Upper lobe of left lung (tissue), 6 donors: ENCODE data around the gene CYP4A22. TPM values are rescaled to one million over a fixed set of nuclear protein-coding genes. Genes with fewer than 3 reads are reported as not detected.

Experiments
- ATAC-seq, 2 donors: fragments of 200-7000 bp; cut with Tn5 transposase; one replicate each; pipeline ENCODE4 v1.9.1; 2022; ENCODE audit warnings: mild to moderate bottlenecking in 2 of 2, moderate library complexity in 2 of 2; ENCODE audit not compliant: low FRiP score in 2 of 2
- DNase-seq, 2 donors: peaks; one replicate each; pipeline ENCODE4 v3.0.0-alpha.2; 2019 to 2020
- H3K27ac ChIP-seq, 4 donors: fragments of 200-600 bp; sonication (generic); one replicate each; pipeline ENCODE4 v1.5.1; 2016 to 2019
- H3K27me3 ChIP-seq, 4 donors: fragments of 200-600 bp; sonication (generic); one replicate each; pipeline ENCODE4 v1.5.1; 2017 to 2019
- H3K36me3 ChIP-seq, 4 donors: fragments of 200-600 bp; sonication (generic); one replicate each; pipeline ENCODE4 v1.5.1; 2016 to 2019
- H3K4me1 ChIP-seq, 4 donors: fragments of 200-600 bp; sonication (generic); one replicate each; pipeline ENCODE4 v1.5.1; 2018 to 2019
- H3K4me3 ChIP-seq, 4 donors: fragments of 200-600 bp; sonication (generic); one replicate each; pipeline ENCODE4 v1.5.1; 2017 to 2019; ENCODE audit warnings: mild to moderate bottlenecking in 2 of 4, moderate library complexity in 1 of 4
- H3K9me3 ChIP-seq, 4 donors: fragments of 200-600 bp; sonication (generic); one replicate each; pipeline ENCODE4 v1.5.1; 2018 to 2019
- CTCF ChIP-seq, 6 experiments: fragments of 450-650 bp in 4 of 6; fragments of 200-600 bp in 2 of 6; sonication (generic) in 2 of 6; IDR thresholded peaks; one replicate each; pipeline ENCODE4 v1.5.1; 2016 to 2019; ENCODE audit warnings: antibody characterized with exemption in 6 of 6
- EP300 ChIP-seq, 4 donors: sonication (generic); formaldehyde crosslinking; IDR thresholded peaks; one replicate each; pipeline ENCODE4 v1.5.1; 2017; ENCODE audit warnings: antibody characterized with exemption in 4 of 4, control low read depth in 2 of 4
- POLR2A ChIP-seq, 4 donors: fragments of 450-650 bp; IDR thresholded peaks; one replicate each; pipeline ENCODE4 v1.5.1; 2016 to 2017; ENCODE audit warnings: antibody characterized with exemption in 4 of 4, mild to moderate bottlenecking in 2 of 4
- POLR2AphosphoS5 ChIP-seq, 2 donors: sonication (generic); formaldehyde crosslinking; IDR thresholded peaks; one replicate each; pipeline ENCODE4 v1.5.1; 2017; ENCODE audit warnings: antibody characterized with exemption in 2 of 2
- WGBS, 2 donors: methylation state at CpG; one replicate each; pipeline ENCODE4 v1.1.5; 2017 to 2018; 5-methylcytosine and 5-hydroxymethylcytosine counted together
- total RNA-seq, 6 donors: library from RNA; depleted of rRNA in 4 of 6; stranded (reverse); fragments of >200 nt in 4 of 6; gene quantifications; one replicate each; pipeline versions ENCODE4 v1.1.0 to v1.2.1, GENCODE V29; 2016 to 2021
- donor health status: DM: no; HTN: no; CAD: no; lungs with moderate emphysema.
- donor health status: DM: no; HTN: yes; CAD: no; lungs with severe emphysema.

CYP4A22 gene
- total RNA-seq, 6 donors from 2014 or later: 0.13 to 3.1 (median 1.6) TPM

- Histone ChIP-seq H3K27ac (peak overlapping the region in 1 of 4 donors; percentile 76), H3K36me3 (no peaks in the 10 kb centered on the region), H3K4me1 (peaks cover 12 to 23% (median 18%) of the 10 kb centered on the region in 4 donors), H3K4me3 (peak overlapping the region in 2 of 4 donors; percentile 47 to 49), H3K27me3 (no peaks in the 10 kb centered on the region), H3K9me3 (no peaks in the 10 kb centered on the region)
- no peak for DNase-seq
- no peak for ATAC-seq
- WGBS, 2 donors: 35 to 63% methylated on average over 2 to 3 of the region's 3 CpGs
- TF ChIP-seq POLR2AphosphoS5 (IDR thresholded peaks at IDR 0.05) (no peak), CTCF (IDR thresholded peaks at IDR 0.05) (no peak), POLR2A (IDR thresholded peaks at IDR 0.05) (no peak)
Measured at GRCh38 chr1:47179988-47180563, 42.8 kb downstream of the CYP4A22 start.

GRCh38 chr1:47180603-47181094, 43.4 kb downstream of the CYP4A22 start:
- WGBS, 2 donors: 60 to 62% methylated on average over 3 of the region's 3 CpGs
- H3K9me3 ChIP-seq: no peaks in the 10 kb centered on the region
- H3K4me1 ChIP-seq: peaks cover 9 to 17% (median 12%) of the 10 kb centered on the region in 4 donors
- DNase-seq (peak in 1 of 2 donors; percentile 55), ATAC-seq (no peak)
- H3K36me3 ChIP-seq: no peaks in the 10 kb centered on the region
- no peak overlapping the region for H3K27ac ChIP-seq
- TF ChIP-seq POLR2AphosphoS5 (IDR thresholded peaks at IDR 0.05) (no peak), POLR2A (IDR thresholded peaks at IDR 0.05) (no peak), CTCF (IDR thresholded peaks at IDR 0.05) (no peak), EP300 (IDR thresholded peaks at IDR 0.05) (no peak)
- no peaks in the 10 kb centered on the region for H3K27me3 ChIP-seq
- no peak overlapping the region for H3K4me3 ChIP-seq

DNA sequence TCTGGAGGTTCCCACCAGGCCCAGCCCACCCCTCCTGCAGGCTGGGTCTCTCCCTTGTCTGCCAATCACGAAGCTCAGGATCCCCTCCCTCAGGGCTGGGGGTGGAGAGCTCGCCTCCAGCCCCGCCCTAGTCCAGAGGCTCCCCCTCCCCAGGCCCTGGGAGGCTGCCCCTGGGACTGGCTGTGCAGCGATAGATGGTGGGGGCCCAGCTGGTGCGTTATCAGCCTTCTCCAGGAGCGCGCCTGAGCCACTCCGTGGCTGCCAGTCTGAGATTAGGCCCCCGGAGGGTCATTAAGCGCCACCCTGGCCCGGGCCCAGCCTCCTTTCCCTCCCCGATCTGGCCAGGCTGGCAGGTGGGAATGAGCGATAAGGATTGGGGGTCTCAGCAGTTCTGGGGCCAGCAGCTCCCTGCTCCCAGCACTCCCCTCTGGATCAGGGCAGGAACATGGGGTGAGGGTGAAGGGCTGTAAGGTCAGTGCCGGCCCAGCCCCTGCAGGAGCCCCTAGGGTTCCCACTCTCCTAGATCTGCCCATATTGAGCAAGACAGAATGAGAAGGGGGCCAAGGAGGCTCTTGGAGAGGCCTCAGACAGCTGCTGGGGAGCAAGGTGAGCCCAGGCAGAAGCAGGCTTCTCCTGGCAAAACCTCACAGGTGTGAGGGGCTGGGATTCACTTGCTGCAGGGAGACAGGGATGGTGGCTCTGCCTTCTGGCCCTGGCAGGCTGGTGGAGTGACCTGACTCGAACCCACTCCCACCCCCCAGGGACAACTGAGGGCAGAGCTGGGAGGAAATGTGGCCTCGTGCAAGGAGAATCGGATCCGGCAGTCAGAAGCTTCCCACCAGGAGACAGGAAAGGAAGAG, 44.1 kb downstream of the CYP4A22 start:
- no peaks in the 10 kb centered on the region for H3K9me3 ChIP-seq
- TF ChIP-seq CTCF (IDR thresholded peaks at IDR 0.05) (no peak), EP300 (IDR thresholded peaks at IDR 0.05) (no peak), POLR2AphosphoS5 (IDR thresholded peaks at IDR 0.05) (no peak), POLR2A (IDR thresholded peaks at IDR 0.05) (no peak)
- H3K4me3 ChIP-seq: no peak overlapping the region
- ATAC-seq: no peak
- H3K27me3 ChIP-seq: no peaks in the 10 kb centered on the region
- DNase-seq: peak in 1 of 2 donors; percentile 60
- peak overlapping the region in 1 of 4 donors; percentile 28 for H3K27ac ChIP-seq
- 61 to 80% methylated on average over 6 to 15 of the region's 18 CpGs for WGBS, 2 donors
- no peaks in the 10 kb centered on the region for H3K36me3 ChIP-seq
- peaks cover 9 to 16% (median 12%) of the 10 kb centered on the region in 4 donors for H3K4me1 ChIP-seq

GRCh38 chr1:47181955-47182675, 44.9 kb downstream of the CYP4A22 start:
- WGBS, 2 donors: 76 to 77% methylated on average over 7 of the region's 7 CpGs
- H3K4me3 ChIP-seq: no peak overlapping the region
- DNase-seq: no peak
- no peaks in the 10 kb centered on the region for H3K9me3 ChIP-seq
- H3K27ac ChIP-seq: peak overlapping the region in 1 of 4 donors; percentile 28
- no peaks in the 10 kb centered on the region for H3K36me3 ChIP-seq
- peaks cover 9 to 16% (median 12%) of the 10 kb centered on the region in 4 donors for H3K4me1 ChIP-seq
- H3K27me3 ChIP-seq: no peaks in the 10 kb centered on the region
- TF ChIP-seq CTCF (IDR thresholded peaks at IDR 0.05): no peak
- TF ChIP-seq EP300 (IDR thresholded peaks at IDR 0.05): no peak
- no peak for TF ChIP-seq POLR2AphosphoS5 (IDR thresholded peaks at IDR 0.05)
- TF ChIP-seq POLR2A (IDR thresholded peaks at IDR 0.05): no peak
- ATAC-seq: no peak
